ENCODE results near the gene TBC1D20. TPM values are rescaled to one million over a fixed set of nuclear protein-coding genes. Genes with fewer than 3 reads are reported as not detected.
"Not testable (repeated sequence)": the region's sequence is repeated elsewhere in the genome, so short reads cannot be mapped to it uniquely, and the experiment has no call there.

Gene TBC1D20
- polyA plus RNA-seq, 5 donors: 32.7 to 39.5 (median 36.3) TPM

DNA sequence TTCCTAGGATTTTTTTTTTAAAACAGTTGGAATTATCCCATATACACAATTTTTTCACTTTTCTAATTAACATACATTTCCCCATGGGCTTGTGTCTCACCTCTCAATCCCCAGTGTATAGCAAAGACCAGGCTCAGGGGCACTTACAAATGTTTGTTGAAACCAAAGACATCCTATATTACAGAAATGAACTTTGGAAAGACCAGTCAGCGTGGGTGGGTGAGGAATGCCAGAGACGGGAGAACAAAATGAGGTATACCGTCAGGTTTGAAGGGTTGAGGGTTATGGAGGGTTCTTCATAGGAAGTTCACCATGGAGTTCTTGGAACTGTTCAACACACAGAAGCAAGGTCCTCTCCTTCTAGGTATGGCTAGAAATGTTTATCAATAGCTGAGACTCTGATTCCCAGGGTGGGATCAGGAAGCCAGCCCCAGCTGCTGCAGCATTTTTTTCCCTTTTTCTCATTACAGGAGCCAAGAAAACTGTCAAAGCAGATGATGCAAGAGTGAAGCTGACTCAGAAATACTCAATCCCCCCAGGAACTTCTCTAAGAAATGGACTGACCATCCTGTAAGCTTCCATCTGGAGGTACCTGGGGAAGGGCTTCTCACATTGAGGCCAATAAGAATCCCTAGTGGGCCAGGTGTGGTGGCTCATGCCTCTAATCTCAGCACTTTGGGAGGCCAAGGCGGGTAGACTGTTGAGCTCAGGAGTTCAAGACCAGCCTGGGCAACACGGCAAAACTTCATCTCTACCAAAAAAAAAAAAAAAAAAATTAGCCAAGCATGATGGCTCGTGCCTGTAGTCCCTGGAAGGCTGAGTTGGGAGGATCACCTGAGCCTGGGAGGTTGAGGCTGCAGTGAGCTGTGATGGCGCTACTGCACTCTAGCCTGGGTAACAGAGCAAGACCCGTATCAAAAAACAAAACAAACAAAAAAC is 15.9 kb upstream of the TBC1D20 start:
- peak; percentile 18 to 20 for DNase-seq

DNA sequence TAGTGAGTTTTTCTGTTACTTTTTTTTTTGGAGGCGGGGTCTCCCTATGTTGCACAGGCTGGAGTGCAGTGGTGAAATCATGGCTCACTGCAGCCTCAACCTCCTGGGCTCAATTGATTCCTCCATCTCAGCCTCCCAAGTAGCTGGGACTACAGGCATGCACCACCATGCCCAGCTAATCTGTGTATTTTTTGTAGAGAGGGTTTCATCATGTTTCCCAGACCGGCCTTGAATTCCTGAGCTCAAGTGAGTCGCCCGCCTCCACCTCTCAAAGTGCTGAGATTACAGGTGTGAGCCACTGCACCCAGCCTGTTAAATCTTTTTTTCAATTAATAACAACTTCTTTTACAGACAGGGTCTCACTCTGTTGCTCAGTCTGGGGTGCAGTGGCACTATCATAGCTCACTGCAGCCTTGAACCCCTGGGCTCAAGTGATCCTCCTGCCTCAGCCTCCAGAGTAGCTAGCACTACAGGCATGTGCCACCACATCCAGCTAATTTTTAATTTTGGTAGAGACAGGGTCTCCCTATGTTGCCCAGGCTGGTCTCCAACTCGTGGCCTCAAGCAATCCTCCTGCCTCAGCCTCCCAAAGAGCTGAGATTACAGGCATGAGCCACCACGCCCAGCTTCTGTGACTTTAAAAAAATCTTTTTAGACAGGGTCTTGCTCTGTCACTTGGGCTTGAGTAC is 14.4 kb upstream of the TBC1D20 start:
- not testable (repeated sequence) for DNase-seq

DNA sequence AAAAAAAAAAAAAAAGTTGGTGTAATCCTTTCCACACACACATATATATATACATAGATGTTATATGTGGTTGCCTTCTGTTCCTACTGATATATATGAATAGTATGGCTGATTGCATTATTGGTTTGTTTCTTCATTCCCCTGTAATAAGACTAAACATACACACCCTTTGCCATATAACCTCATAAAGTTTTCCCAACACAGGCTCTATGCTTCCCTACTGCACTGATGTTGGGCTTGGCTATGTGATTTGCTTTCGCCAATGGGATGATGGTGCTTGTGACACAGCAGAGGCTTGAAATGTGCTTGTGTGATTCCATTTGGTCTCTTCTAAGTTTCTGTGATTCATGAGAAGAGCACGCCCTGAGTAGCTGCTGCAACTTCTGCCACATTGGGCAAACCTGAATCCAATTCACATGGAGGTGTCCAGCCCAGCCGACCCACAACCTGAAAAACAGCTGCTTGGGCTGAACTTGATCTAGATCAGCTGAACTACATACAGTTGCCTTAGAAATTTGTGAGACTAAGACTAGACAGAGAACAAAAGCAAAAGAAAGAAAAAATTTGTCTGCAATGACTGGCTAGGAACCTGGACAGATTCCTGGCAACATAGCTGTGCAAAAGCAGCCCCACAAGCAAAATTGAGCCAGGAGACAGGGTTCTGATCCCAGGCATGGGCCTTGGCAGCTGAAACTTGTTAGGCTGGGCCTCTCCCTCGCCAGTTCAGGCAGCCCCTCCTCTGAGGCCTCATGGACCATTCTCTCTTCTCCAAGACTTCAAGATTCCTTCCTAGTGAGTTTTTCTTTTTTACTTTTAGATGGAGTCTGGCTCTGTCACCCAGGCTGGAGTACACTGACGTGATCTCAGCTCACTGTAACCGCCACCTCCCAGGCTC is 13.4 kb upstream of the TBC1D20 start:
- DNase-seq: no peak

DNA sequence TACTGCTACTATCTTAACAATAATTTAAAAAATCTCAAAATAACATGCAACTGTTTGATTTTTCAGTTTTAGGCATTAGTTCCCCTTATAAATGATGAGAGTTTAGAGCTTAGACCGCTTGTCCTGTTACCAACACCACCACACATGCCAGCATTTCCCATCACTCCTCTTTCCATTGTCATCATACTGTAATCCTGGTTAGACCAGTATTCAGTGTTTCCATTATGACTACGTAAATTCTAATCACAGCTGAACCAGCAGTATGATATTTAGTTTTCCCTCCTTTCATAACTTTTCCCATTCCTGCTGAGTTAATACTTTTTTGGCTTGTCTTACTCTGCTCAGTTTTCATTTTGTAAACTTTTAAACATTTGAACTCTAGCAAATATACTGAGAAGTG is 12.2 kb upstream of the TBC1D20 start:
- no peak for DNase-seq

DNA sequence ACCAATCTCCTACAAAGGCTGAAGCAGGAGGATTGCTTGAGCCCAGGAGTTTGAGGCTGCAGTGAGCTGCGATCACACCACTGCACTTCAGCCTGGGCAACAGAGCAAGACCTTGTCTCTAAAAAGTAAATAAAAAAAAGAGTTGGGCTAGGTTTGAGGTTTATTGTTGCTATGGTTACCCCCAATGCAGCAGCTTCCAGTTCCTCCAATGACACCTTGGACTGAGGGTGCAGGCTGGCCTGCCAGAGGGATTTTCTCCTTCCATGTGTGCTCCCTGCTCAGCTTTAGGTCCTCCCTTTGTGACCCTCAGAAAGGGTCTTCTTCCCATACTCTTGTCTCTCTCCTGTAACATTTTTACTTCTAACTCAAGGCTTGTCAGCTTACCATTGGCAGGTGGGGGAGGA is 10.6 kb upstream of the TBC1D20 start:
- no peak for DNase-seq

DNA sequence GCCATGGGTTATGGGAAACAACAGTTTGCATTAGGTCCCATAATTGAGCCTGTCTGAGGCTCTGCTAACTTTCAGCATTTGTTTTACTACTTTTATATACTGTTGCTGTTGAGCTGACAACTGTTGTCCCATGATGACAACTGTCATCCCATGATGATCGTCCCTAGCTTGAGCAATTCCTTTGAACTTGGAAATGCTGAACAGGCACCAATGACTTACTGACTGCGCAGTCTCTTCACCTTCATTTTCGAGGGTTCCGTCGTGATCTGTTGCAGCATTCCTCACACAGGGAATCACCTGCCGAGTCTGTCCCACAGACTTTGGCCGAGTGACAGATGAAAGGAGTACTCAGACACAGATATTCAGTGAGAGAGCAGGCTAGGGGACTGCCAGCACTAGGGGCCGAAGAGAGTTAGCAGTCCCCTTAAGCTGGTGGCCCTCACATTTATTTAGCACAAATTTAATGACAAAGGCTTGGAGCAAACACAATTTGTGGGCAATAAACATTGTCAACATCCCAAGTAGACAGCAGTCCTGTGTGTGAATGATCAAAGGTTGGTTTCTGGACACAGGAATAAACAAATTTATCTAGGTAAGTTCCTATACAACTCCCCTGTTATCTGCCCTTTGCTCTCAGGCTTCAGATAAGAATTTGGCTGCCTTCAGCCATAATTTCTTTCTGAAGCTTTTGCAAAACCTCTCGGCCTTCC is 10.0 kb upstream of the TBC1D20 start:
- DNase-seq: no peak

DNA sequence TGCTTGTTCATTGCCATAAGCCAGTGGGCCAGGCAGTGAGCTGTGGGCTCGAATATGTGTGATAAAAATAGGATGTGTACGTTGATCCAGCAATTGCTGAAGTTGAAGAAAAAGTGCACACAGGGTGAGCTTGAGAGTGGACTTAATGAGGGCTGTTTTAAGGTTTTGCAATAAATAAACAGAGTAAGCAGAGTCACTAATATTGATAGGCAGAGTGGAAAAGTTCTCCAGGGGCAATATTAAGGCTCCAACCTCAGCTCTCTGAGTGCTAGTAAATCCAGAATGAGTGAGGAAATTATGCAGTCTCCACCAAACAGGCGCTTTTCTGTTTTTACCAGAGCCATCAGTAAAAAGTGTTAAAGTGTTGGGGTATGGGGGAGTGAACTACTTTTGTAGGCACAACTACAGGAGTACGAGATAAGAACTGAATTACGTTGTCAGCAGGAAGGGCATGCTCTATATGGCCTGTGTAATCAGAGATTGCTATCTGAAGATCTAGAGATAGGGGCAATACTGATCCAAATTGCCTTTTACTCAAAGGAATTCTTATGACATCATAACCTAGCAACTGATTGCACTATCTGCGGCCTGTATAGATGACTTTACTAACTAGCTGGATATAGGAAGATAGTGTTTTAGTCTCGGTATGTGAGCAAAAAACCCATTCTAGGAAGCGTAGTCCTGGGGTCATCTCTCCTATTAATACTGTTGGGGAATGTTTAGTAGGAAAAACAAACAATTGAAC is 7.6 kb upstream of the TBC1D20 start:
- no peak for DNase-seq

DNA sequence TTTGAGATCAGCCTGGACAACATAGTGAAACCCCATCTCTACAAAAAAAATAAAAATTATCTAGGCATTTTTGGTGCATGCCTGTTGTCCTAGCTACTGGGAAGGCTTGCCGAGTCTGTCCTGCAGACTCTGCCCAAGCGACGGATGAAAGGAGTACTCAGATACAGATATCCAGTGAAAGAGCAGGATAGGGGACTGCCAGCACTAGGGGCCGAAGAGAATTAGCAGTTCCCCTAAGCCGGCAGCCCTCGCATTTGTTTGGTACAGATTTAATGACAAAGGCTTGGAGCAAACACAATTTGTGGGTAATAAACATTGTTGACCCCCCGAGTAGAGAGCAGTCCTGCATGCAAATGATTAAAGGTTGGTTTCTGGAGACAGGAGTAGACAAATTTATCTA is 5.4 kb upstream of the TBC1D20 start:
- no peak for DNase-seq

DNA sequence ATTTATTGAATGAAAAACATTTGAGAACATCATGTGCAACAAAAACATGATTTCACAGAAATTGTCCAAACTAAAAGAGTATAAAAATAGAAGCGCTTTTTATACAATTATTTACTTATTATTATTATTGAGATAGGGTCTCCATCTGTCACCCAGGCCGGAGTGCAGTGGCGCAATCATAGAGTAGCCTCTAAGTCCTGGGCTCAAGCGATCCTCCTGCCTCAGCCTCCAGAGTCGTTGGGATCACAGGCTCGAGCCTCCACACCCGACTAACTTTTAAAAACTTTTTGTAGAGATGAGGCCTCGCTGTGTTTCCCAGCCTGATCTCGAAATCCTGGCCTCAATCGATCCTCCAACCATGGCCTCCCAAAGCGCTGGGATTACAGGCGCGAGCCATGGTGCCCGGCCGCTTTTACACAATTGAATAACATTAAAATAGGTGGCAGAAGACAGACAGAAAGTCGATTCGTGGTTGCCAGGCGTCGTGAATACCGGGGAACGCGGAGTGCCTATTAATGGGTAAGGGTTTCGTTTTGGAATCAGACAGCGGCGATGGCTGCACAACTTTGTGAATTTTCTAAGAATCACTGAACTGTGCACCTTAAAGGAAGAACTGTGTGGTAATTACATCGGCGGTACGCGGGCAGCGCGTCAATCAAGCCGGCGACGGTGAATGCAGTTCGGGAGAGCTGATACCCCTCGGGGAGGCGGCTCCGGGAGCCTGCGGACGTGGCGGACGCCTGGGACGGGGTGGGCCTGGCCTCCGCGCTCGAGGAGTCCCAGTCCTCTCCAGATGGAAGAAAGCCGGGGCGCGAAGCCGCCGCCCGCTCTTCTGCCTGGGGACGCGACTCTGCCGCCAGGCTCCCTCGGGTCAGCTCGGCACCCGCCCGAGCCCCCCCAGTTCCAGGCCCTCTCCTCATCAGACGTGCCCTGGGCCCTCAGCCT is 807 bp downstream of the TBC1D20 start:
- peak in 1 of 2 donors; percentile 58 for DNase-seq

DNA sequence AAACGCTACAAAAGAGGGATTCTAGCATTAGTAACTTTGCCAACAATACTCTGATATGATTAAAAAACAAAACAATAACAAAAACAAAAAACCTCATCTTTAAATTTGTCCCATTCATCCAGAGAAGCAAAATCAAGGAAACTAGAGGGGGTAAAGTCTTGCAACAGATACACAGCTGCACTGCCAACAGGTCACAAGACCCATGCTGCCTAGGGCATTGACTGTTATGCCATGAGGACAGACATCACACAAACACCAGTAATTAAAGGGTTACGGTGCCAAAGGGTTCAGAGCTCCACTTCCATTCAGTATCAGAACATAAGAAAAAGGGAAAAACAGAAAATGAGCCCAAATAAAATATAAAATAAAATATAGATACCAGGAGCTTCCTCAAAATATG is 1.6 kb downstream of the TBC1D20 start:
- no peak for DNase-seq

DNA sequence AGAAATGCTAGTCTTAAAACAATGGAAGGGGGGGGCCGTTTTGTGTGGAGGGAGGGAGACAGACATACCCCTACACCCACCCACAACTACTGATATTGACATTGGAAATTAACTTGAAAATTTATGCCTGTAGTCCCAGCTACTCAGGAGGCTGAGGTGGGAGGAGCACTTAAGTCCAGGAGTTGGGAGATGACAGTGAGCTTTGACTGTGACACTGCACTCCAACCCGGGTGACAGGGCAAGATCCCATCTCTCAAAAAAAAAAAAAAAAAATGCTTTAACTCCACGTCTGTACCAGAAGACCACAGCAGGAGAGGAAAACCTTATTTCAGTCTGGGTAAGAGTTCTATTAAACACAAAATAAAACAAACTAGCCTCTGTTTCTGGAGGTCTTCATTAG is 2.2 kb downstream of the TBC1D20 start:
- no peak for DNase-seq

DNA sequence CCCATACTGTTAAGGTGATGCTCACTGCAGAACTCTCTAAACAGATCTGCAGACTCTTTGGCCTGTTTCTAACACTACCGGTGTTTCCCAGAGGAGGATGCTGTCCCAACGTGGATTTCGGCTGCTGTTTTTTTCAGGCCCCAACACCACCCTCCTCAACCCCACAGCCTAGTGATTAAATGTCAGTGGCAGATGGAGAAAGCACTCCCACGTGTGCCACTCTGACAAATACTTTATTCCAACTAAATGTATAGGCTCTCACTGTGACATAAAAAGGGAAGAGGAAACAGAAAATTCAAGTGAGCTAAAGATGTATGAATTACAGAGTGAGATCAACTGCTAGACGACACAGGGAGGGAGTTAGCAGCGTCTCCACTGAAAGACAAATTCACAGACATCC is 3.6 kb downstream of the TBC1D20 start:
- no peak for DNase-seq

DNA sequence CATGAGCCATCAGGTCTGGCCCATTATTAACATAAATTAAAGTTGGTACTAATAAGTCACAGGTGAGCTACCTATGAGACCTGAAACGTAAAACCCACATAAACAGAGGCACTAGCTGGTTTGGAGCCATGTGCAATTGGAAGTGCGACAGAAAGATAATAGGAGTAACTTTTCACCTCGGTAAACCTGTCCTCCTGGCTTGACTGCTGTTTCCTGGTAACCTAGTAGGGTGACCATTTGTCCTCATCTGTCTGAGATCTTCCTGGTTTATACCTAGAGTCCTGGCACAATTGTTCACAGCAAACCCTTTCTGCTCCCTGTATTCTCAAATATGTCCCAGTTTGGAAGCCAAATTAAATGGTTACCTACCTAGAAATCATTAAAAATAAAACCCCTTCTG is 7.4 kb downstream of the TBC1D20 start:
- no peak for DNase-seq

DNA sequence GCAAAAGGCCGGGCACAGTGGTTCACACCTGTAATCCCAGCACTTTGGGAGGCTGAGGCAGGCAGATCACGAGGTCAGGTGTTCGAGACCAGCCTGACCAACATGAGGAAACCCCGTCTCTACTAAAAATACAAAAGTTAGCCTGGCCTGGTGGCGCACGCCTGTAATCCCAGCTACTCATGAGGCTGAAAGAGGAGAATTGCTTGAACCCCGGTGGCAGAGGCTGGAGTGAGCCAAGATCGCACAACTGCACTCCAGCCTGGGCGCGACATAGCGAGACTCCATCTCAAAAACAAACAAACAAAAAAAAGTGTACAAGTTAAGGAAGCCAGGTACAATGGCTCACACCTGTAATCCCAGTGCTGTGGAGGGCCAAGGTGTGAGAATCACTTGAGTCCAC is 10.3 kb downstream of the TBC1D20 start:
- DNase-seq: not testable (repeated sequence)

DNA sequence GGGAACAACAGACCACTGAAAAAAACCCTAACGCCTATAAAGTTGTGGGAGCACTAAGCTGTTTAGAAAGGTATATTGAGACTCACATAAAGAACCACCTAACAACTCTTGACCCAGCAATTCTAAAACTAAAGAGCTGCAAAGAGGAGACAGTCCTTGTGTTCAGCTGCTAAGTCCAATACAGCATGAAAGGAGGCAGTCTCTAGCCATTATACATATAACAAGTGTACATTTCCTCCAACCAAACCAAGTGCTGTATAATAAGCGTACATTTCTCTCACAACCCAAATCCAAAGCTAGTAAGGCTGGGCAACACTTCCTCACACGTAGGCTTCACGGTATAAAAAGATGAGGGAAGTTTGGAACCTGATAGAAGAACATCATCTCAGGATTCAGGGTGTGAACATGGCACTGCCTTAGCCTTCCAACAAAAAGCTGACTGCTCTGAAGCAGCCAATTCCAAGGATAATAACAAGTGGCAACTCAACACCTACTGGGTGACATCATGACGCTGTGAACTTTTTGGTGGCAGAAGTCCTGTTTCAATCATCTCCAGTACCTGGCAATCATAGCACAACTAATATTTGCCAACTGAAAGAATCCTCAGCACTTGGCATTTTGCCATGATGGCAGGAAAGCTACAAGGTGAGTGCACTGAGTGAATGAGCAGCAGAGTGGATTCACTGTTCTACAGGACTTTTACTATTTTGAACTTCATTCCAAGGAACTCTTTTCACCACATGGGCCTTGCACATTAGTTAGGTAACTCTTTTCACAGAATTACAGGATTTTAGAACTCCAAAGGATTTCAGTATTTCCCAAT is 16.6 kb downstream of the TBC1D20 start:
- no peak for DNase-seq

DNA sequence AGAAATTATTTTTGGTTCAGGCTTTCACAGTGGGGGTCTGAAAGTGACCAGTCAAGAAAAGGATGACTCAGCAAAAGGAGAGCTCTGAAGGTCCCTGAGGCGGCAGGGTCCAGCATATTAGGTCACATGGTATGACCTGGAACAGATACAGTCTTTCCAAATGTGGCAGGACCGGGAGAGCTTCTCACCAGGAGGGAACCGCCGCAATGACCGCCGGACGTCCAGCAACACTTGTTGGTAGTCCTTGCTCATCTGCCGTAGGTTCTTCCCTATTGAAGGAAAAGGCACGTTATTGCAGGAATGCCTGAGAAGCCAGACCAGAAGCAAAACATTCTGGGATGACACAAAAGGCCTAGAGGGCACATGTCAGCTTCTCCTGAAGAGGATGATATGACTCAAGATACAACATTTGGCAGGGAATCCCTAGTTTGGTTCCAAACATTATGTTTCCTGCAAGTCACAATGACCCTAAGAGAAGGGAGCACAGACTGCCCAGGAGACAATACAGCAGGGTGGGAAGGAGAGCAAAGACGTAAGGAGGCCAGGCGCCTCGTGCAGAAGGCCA is 17.4 kb downstream of the TBC1D20 start:
- no peak for DNase-seq

DNA sequence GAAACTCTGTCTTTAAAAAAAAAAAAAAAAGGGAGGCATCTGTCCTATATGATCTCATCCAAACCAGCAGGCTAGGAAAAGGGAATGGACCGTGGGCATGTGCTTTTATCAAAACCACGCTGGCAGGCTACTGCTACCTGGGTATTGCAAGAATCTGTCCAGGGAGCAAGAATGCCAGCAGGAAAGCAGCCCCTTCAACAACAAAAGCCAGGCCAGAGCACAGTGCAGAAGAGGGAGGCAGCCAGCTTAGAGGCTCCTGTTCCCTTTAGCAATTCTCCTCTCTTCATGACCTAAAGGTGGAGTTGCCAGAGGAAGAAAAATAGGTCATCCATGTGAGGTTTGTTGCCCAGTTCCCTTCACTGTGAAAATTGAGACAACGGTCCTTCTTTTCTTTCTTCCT is 18.2 kb downstream of the TBC1D20 start:
- DNase-seq: no peak

DNA sequence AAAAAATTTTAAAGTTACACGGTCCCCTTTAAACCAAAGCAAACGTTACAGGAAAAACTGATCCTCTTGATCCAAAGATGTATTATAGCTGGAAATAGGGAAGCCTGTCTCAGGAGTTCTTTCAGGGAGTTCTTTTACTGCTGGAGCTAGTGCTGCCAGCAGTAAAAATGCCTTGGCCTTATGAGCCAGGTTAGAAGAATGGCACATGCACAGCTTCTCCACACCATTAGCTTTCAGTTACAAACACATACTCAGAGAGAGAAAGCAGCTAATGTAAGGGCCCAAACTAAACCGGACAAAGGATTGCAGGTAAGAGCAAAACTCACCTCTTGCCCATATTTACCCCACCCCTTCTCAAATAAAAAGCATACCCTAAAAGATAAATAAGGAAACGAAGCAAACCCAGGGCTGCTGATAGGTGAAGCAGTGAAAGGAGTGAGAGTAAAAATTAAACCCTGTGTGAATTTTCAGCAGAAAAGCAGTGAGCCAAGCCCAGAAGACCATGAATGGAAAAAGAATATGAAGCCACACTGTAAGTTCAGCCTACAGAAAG is 19.0 kb downstream of the TBC1D20 start:
- no peak for DNase-seq
